Pulmonary artery endothelial cell (primary cell): Measurements from ENCODE around the gene FAM72A. TPM values are rescaled to one million over a fixed set of nuclear protein-coding genes. Genes with fewer than 3 reads are reported as not detected.
"Not testable (repeated sequence)": the region's sequence is repeated elsewhere in the genome, so short reads cannot be mapped to it uniquely, and the experiment has no call there.

ENCODE experiments used
- DNase-seq: peaks from one replicate; pipeline ENCODE4 v3.0.0-alpha.2; 2011; ENCODE audit warnings: low read depth, low spot score
- total RNA-seq: library from RNA; depleted of rRNA; stranded (reverse); fragments of >200 nt; gene quantifications from 2 replicates; pipeline ENCODE4 v1.2.3, GENCODE V29; 2014

Gene FAM72A
- total RNA-seq, 1 donor from 2014 or later: 3.8 TPM

- not testable (repeated sequence) for DNase-seq
Measured at GRCh38 chr1:206169794-206170193, 32.8 kb downstream of the FAM72A start.

- DNase-seq: not testable (repeated sequence)
Measured at GRCh38 chr1:206167350-206168029, 35.1 kb downstream of the FAM72A start.

GRCh38 chr1:206145771-206146290 is 56.8 kb downstream of the FAM72A start:
- no peak for DNase-seq

GRCh38 chr1:206144605-206145004 is 58.0 kb downstream of the FAM72A start:
- DNase-seq: no peak

GRCh38 chr1:206143537-206144172 is 59.0 kb downstream of the FAM72A start:
- no peak for DNase-seq

- no peak for DNase-seq
Measured at GRCh38 chr1:206142770-206143169, 59.9 kb downstream of the FAM72A start.

GRCh38 chr1:206142011-206142410 is 60.6 kb downstream of the FAM72A start:
- no peak for DNase-seq

- DNase-seq: no peak
Measured at GRCh38 chr1:206136241-206136640, 66.4 kb downstream of the FAM72A start.

Other genes with a start within 250 kb of the FAM72A start
- 0.25 and 0.59 TPM in 2 replicates for gene RAB7B, start 199.4 kb downstream of the FAM72A start, total RNA-seq
- 0.07 TPM in 2 replicates for gene CTSE, start 178.9 kb downstream of the FAM72A start, total RNA-seq
- gene RHEX, start 149.7 kb downstream of the FAM72A start, total RNA-seq: not detected in 2 replicates
- gene AVPR1B, start 85.5 kb downstream of the FAM72A start, total RNA-seq: not detected in 2 replicates
- gene SRGAP2, start 702 bp upstream of the FAM72A start, total RNA-seq: 79.4 and 134 TPM in 2 replicates